Heart left ventricle (tissue), 16 donors: ENCODE measurements around the gene CECR2. TPM values are rescaled to one million over a fixed set of nuclear protein-coding genes. Genes with fewer than 3 reads are reported as not detected.

Experiments used
- ATAC-seq, 4 donors: fragments of 200-7000 bp; cut with Tn5 transposase; one replicate each; pipeline ENCODE4 v1.9.1; 2020 to 2022; ENCODE audit warnings: moderate library complexity in 4 of 4, mild to moderate bottlenecking in 3 of 4, moderate number of reproducible peaks in 1 of 4
- DNase-seq, 5 donors: peaks; one replicate each; pipeline ENCODE4 v3.0.0-alpha.2; 2020
- H3K27ac ChIP-seq, 12 donors: fragments of 200-600 bp; sonication (generic) in 4 of 12; one replicate each; pipeline versions ENCODE4 v1.5.0 to v1.8.0; 2016 to 2022; ENCODE audit warnings: mild to moderate bottlenecking in 2 of 12
- H3K27me3 ChIP-seq, 9 donors: fragments of 200-600 bp; sonication (generic) in 2 of 9; one replicate each; pipeline versions ENCODE4 v1.5.1 to v1.8.0; 2016 to 2022; ENCODE audit warnings: mild to moderate bottlenecking in 3 of 9
- H3K36me3 ChIP-seq, 9 donors: fragments of 200-600 bp; sonication (generic) in 2 of 9; one replicate each; pipeline versions ENCODE4 v1.5.0 to v1.8.0; 2018 to 2022; ENCODE audit warnings: mild to moderate bottlenecking in 2 of 9
- H3K4me1 ChIP-seq, 12 donors: fragments of 200-600 bp; sonication (generic) in 4 of 12; one replicate each; pipeline versions ENCODE4 v1.5.0 to v1.8.0; 2016 to 2022; ENCODE audit warnings: mild to moderate bottlenecking in 3 of 12
- H3K4me3 ChIP-seq, 12 donors: fragments of 200-600 bp; sonication (generic) in 4 of 12; one replicate each; pipeline versions ENCODE4 v1.5.0 to v1.8.0; 2017 to 2022; ENCODE audit warnings: mild to moderate bottlenecking in 9 of 12, moderate library complexity in 4 of 12
- H3K9me3 ChIP-seq, 12 donors: fragments of 200-600 bp; sonication (generic) in 4 of 12; one replicate each; pipeline versions ENCODE4 v1.5.0 to v1.8.0; 2016 to 2022; ENCODE audit warnings: mild to moderate bottlenecking in 1 of 12
- CTCF ChIP-seq, 12 donors: fragments of 200-600 bp; sonication (generic) in 4 of 12; IDR thresholded peaks; one replicate each; pipeline versions ENCODE4 v1.5.0 to v1.8.0; 2018 to 2022; ENCODE audit warnings: antibody characterized with exemption in 12 of 12, mild to moderate bottlenecking in 5 of 12
- POLR2A ChIP-seq, 2 donors: fragments of 450-650 bp; IDR thresholded peaks; one replicate each; pipeline ENCODE4 v1.6.1; 2017; ENCODE audit warnings: antibody characterized with exemption in 2 of 2, mild to moderate bottlenecking in 2 of 2, moderate library complexity in 2 of 2
- WGBS, 4 donors: extraction: QIAGEN DNeasy Blood & Tissue Kit in 2 of 4; methylation state at CpG; one replicate each; pipeline versions ENCODE4 v1.1.5 to v1.1.7; 2013 to 2018; 5-methylcytosine and 5-hydroxymethylcytosine counted together
- intact Hi-C, 10 donors: fragments of 100-400 bp; cut with DNase I; formaldehyde crosslinking; loops; one replicate each; pipeline versions ENCODE4 v1.11.1 to v1.14.2; 2022
- polyA plus RNA-seq, 2 donors: library from polyadenylated mRNA; stranded (reverse); fragments of 200-250 nt; gene quantifications; one replicate each; pipeline ENCODE4 v1.2.3, GENCODE V29; 2013
- total RNA-seq, 9 donors: library from RNA; depleted of rRNA in 2 of 9; stranded (reverse); fragments of >200 nt in 2 of 9; fragmentation: NEBNext Ultra II Directional in 3 of 9; extraction: Animal tissue kit (Norgen Biotek cat#: 25700) in 3 of 9; gene quantifications; one replicate each; pipeline versions ENCODE4 v1.1.0 to v1.2.4, GENCODE V29; 2016 to 2023
- donor health status: ischemic (EF 13 %, LVEDD 7.1; RV severe dilation, severe dysfunction).
- donor health status: healthy with polysubstance abuse.
- donor health status: DM: no; HTN: yes; CAD: no.
- donor health status: DM: no; HTN: no; CAD: no.
- donor health status: ischemic (EF 25% LVEDD 6.9; RV normal size, moderate dysfunction).
- donor health status: ischemic (EF 25% LVEDD 5.7; RV mildly dilated, moderate dysfunction).
- donor health status: healthy.
- donor health status: DM: yes; HTN: yes; CAD: no.
- donor health status: ischemic (EF 35%, LVEDD 5.7; RV mildly dilated, moderate dysfunction).
- donor health status: nonischemic (EF 11% LVEDD 7.7; RV severe dilation, severe dysfunction).
- donor health status: DM: yes; HTN: yes; CAD: no.
- donor health status: PGD.
- donor health status: ischemic (EF 29% LVEDD 5.4; RV normal size, mild dysfunction).
- donor health status: nonischemic (EF 23%, LVEDD 6.1; RV moderate dilation, normal function).

CECR2 gene
- total and polyA plus RNA-seq, 11 donors = 3.8 to 11.6 (median 6.8) TPM

GRCh38 chr22:17443405-17444203, 74.3 kb downstream of the CECR2 start:
- no peaks in the 10 kb centered on the region for H3K27me3 ChIP-seq
- ATAC-seq = no peak
- WGBS, 4 donors = 71 to 80% (median 74%) methylated on average over 17 of the region's 17 CpGs
- no peaks in the 10 kb centered on the region for H3K36me3 ChIP-seq
- TF ChIP-seq CTCF (IDR thresholded peaks at IDR 0.05) (no peak), POLR2A (IDR thresholded peaks at IDR 0.05) (no peak)
- H3K27ac ChIP-seq = no peak overlapping the region
- no peak for DNase-seq
- no peak overlapping the region for H3K4me3 ChIP-seq
- no peaks in the 10 kb centered on the region for H3K9me3 ChIP-seq
- peaks cover 0 to 5% (median 0%) of the 10 kb centered on the region in 12 donors for H3K4me1 ChIP-seq
- intact Hi-C loops = no loop called here

- TF ChIP-seq CTCF (IDR thresholded peaks at IDR 0.05) (no peak), POLR2A (IDR thresholded peaks at IDR 0.05) (no peak)
- ATAC-seq (no peak), DNase-seq (no peak)
- no peak overlapping the region for H3K27ac ChIP-seq
- H3K27me3 ChIP-seq = no peaks in the 10 kb centered on the region
- no peaks in the 10 kb centered on the region for H3K36me3 ChIP-seq
- 83 to 99% (median 93%) methylated on average over 6 of the region's 6 CpGs for WGBS, 4 donors
- H3K4me3 ChIP-seq = no peak overlapping the region
- H3K4me1 ChIP-seq = peaks cover 0 to 5% (median 0%) of the 10 kb centered on the region in 12 donors
- intact Hi-C loops = no loop called here
- H3K9me3 ChIP-seq = no peaks in the 10 kb centered on the region
These were observed 74.9 kb downstream of the CECR2 start for GRCh38 chr22:17444204-17444504.

GRCh38 chr22:17446698-17447097, 77.4 kb downstream of the CECR2 start:
- intact Hi-C loops = no loop called here
- Histone ChIP-seq H3K27ac (no peak overlapping the region), H3K27me3 (no peaks in the 10 kb centered on the region), H3K4me3 (no peak overlapping the region), H3K36me3 (no peaks in the 10 kb centered on the region), H3K4me1 (peaks cover 0 to 5% (median 0%) of the 10 kb centered on the region in 12 donors), H3K9me3 (no peaks in the 10 kb centered on the region)
- TF ChIP-seq POLR2A (IDR thresholded peaks at IDR 0.05) (no peak), CTCF (IDR thresholded peaks at IDR 0.05) (no peak)
- 87 to 98% (median 94%) methylated on average over 10 of the region's 10 CpGs for WGBS, 4 donors
- DNase-seq (no peak), ATAC-seq (no peak)

- intact Hi-C loops = no loop called here
- Histone ChIP-seq H3K36me3 (no peaks in the 10 kb centered on the region), H3K4me3 (no peak overlapping the region), H3K9me3 (peaks cover 0 to 2% (median 0%) of the 10 kb centered on the region in 12 donors), H3K27me3 (no peaks in the 10 kb centered on the region), H3K27ac (no peak overlapping the region), H3K4me1 (no peaks in the 10 kb centered on the region)
- DNase-seq (no peak), ATAC-seq (no peak)
- TF ChIP-seq CTCF (IDR thresholded peaks at IDR 0.05) = no peak
- no peak for TF ChIP-seq POLR2A (IDR thresholded peaks at IDR 0.05)
- WGBS, 4 donors = 82 to 88% (median 84%) methylated on average over 5 of the region's 5 CpGs
These were observed 82.1 kb downstream of the CECR2 start for GRCh38 chr22:17451316-17451715.
